Stimulated activated CD4-positive, alpha-beta T cell treated with anti-CD3 and anti-CD28 coated beads, TNF-alpha, amount 100 ng/mL, for 1 hour (primary cell): ENCODE results near the gene TSG101.

ENCODE experiments used
- DNase-seq, 3 donors: peaks; one replicate each; pipeline ENCODE4 v3.0.0-alpha.2; 2020; ENCODE audit warnings: low read depth in 3 of 3, low spot score in 1 of 3

The TSG101 gene

DNA sequence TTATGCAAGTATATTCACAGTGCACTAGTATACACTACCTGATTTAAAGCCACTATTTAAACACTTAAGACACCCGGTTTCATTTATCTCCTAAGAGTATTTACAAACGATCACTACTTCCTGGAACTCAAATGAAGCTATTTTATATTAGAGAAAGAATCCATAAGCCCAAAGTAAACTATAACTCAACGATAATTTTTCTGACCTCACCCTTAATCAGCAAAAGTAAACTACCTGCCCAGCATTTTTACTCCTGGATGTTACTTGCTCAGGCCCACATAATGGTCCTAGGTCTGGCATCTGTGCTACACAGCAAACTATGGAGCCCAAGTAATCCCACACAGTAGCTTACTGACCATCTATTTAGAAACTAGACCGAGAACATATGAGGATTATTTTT is 33.4 kb downstream of the TSG101 start:
- no peak for DNase-seq

GRCh38 chr11:18492888-18493287 is 33.9 kb downstream of the TSG101 start:
- no peak for DNase-seq

GRCh38 chr11:18491924-18492323 is 34.8 kb downstream of the TSG101 start:
- no peak for DNase-seq

DNA sequence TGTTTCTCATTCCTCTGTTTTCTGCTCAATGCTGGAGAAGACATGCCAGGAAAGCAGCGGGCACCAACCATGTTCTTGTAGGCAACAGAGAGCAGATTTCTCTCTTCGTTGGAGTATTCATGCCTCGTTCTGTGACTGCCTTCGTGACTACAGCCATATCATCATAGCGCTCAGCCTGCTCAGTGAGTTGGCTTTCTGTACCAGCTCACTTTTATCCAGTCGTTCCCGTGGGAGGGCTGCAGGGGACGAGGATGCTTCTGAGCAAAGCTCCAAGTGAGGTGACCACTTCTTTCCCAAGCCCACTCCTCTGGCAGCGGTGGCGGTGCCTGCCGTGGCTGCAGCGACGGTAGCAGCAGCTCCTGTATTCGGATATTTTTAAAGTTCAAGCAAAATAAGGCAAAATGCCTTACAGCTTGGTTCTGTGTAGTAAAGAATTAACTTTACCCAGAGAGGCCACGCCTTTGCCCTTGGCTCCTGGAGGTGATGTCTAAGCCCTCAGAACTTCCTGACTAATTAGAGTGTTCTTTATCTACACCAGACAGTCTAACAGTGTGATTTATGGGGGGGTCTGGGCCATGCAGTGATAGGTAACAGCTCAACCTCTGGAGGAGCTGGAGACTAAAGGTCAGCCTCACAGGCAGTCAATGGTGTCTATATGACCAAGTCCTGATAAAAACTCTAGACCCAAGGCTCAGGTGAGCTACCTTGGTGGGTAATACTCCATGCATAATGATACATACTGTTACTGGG is 35.8 kb downstream of the TSG101 start:
- no peak for DNase-seq

DNA sequence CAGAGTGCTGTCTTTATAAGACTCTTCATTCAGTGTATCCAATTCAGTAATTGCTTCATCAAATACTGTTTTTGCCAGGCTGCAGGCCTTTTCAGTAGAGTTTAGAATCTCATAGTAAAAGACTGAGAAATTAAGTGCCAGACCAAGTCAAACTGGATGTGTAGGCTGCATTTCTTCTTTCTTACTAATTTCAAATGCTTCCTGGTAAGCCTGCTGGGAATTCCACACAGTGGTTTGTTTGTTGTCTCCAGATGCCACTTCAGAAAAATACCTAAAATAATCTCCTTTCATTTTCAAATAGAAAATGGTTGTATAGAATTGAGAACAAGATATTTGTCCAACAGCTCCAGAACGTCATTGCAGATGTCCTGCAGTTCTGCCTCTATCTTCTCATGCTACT is 36.4 kb downstream of the TSG101 start:
- DNase-seq = no peak

DNA sequence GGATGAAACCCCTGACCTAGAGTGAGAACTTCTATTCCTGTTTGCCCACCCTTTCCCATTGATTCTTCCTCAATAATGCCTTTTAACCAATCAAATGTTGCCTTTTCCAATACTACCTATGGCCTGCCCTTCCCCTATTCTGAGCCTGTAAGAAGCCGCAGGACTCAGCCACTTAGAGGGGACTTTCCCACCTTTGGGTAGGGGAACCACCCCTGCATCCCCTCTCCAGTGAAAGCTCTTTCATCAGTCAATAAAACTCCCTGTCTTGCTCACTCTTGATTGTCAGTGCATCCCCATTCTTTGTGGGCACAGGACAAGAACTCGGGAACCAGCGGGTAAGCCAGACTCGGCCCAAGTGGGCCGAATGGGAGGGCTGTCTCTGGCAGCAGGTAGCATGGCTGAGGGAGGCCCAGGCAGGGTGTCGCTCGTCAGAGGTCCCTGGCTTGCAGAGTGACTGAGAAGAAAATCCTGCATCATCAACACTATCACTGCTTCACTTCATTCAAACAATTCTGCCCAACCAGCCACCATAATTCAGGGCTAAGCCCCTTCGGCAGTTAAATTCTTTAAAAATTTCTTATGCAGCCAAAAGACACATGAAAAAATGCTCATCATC is 40.7 kb downstream of the TSG101 start:
- no peak for DNase-seq

GRCh38 chr11:18479063-18479462 is 47.7 kb downstream of the TSG101 start:
- no peak for DNase-seq

DNA sequence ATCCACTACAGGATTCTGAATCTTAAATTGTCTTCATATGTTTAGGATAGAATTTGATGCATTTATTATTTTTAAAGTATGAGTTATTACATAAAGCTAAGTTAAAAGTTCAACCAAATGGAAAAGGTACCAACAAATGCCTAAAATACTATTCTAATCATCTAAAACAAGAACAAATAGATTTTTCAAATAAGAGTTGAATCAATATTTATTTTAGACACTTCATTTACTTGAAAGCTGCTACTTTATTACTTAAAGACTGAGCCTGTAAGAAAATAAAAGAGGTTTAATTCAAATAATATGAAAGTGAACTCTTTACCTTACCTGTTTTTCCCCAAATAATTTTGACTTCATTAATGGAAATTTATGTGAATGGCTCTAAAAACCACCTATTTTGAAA is 54.2 kb downstream of the TSG101 start:
- no peak for DNase-seq

- no peak for DNase-seq
These were observed 54.7 kb downstream of the TSG101 start for GRCh38 chr11:18471995-18472394.

GRCh38 chr11:18468961-18469360 is 57.8 kb downstream of the TSG101 start:
- no peak for DNase-seq

DNA sequence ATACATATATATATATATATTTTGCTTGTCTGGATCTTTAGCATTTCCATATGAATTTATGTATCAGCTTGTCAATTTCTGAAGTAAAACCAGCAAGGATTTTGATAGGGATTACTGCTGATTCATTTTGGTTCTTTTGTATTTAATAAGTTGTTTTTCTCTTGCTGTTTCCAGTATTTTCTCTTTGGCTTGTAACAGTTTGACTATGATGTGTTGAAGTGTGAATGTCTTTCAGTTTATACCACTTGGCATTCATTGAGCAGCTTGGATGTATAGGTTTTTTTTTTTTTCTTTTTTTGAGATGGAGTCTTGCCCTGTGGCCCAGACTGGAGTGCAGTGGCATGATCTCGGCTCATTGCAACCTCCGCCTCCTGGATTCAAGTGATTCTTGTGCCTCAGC is 58.7 kb downstream of the TSG101 start:
- DNase-seq = no peak

- DNase-seq = no peak
These were observed 60.3 kb downstream of the TSG101 start for GRCh38 chr11:18466402-18466801.

DNA sequence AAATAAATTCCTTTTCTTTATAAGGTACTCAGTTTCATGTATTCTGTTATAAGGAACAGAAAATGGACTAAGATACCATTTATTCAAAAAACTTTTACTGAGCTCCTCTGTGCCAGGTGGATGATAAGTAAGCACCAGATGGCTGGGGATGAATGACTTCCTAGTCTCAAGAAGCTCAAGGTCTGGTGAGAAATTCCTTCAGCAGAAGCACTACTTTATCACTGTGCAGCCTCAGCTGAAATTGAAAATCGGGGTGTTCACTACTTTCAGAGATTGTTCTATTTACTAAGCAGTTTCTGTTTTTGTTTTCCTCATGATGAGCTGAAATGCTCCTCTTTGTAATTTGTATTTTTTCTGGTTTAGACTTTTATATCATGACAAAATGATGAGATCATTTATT is 63.3 kb downstream of the TSG101 start:
- no peak for DNase-seq

GRCh38 chr11:18461909-18462308 is 64.8 kb downstream of the TSG101 start:
- no peak for DNase-seq

DNA sequence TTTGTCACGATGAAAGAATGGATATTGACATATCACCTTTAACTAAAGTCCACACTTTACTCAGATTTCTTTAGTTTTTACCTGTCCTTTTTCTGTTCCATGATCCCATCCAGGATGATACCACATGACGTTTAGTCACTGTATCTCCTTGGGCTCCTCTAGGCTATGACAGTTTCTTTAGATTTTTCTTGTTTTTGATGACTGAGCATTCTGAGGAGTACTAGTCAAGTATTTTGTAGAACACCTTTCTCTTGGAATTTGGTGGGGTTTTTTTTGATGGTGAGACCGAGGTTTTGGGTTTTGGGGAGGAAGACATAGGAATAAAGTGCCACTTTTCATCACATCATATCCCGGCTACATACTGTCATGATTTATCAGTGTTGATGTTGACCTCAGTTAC is 67.1 kb downstream of the TSG101 start:
- no peak for DNase-seq

GRCh38 chr11:18457450-18457849 is 69.3 kb downstream of the TSG101 start:
- no peak for DNase-seq

GRCh38 chr11:18455686-18456372 is 70.9 kb downstream of the TSG101 start, which contains the start of gene LDHAL6A:
LDHAL6A (plus strand) TSS chr11:18455856; CDS start chr11:18456681, 825 bp downstream.
- no peak for DNase-seq

- no peak for DNase-seq
These were observed 73.8 kb downstream of the TSG101 start for GRCh38 chr11:18452927-18453326.

DNA sequence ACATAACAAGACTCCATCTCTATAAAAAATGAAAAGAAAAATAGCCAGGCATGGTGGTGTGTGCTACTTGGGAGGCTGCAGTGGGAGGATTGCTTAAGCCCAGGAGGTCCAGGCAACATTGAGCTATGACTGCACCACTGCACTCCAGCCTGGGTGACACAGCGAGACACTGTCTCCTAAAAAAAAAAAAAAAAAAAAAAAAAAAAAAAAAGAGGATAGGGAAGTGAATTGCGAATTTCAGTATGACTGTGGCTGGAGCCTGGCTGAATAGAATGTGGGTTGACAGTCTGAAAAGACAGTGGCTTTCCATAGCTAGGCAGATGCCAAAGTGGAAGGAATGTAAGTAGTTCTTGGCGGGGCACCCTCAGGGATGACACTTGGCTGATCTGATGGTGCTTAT is 77.5 kb downstream of the TSG101 start:
- no peak for DNase-seq

DNA sequence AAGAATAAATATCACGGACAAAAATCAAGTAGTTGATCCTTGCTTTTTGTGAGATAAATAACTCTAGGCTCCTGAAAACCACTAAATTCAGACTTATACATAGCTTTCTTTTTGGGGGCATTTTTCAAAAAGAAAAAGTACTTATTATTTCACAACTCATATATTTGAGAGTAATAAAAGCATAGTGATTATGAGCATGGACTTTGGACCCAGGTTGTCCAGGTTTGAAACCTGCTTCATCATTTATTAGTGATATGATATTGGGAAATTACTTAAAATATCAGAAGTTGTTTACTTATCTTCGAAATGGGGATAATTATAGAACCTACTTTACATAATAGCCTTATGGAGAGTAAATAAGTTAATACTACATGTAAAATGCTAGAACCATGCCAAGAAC is 88.1 kb downstream of the TSG101 start:
- no peak for DNase-seq
